HG03045 (cell line): Measurements from ENCODE around the gene KLF6.
A peak's percentile ranks its signal among the peaks of the same experiment; 100 is the strongest.

Experiments
- ATAC-seq: cut with Tn5 transposase; IDR thresholded peaks from one replicate; pipeline ENCODE4 v1.9.1; 2021; ENCODE audit warnings: mild to moderate bottlenecking, moderate library complexity; ENCODE audit not compliant: unreplicated experiment

The KLF6 gene

DNA sequence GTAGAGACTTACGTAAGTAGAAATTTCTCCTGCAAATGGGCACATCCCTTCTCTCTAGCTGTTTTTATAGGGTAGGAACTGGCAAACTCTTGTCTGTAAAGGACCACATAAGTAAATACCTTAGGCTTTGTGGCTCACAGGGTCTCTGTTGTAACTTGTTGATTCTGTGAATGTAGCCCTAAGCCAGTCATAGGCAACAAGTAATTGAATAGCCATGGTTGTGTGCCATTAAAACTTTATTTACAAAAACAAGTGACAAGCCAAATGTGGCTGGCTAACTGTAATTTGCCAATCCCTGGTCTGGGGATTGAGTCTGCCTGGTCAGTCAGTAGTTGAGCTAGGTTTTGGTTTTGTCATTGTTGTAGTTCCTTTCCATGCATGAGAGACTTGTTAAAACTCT is 5.3 kb upstream of the KLF6 start:
- no peak for ATAC-seq

DNA sequence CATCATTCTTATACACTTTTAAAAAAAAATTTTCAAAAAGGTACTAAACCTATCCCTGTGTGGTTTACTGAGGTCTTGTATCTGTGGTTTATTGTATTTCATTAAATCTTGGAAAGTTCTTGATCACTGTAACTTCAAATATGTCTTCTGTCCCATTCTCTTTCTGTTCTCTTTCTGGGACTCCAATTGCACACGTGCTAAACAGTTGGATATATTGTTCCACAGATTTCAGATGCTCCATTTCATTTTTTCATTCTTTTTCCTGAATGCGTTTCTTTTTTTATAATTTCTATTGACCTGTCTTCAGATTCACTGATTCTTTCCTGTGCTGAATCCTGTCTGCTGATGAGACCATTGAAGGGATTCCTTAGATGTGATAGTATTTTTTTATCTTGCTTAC is 4.6 kb upstream of the KLF6 start:
- no peak for ATAC-seq

DNA sequence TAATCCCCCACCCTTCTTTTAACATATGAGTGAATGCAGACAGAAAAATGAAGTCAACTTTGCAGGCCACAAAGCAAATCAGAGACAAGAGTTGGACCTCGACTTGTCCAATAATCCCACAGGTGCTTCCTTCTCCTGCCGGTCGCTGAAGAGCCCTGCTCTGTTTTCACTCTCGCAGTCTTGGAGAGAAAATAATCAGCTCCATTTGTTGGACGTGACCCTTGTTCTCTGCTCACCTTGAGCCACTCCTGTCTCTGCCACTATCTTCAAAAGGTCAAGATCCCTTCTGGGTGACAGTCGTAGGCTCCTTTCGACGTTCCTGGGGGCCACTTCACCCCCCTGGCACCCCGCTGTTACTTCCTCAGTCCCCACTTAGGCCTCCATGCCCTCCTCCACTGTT is 2.8 kb upstream of the KLF6 start:
- no peak for ATAC-seq

DNA sequence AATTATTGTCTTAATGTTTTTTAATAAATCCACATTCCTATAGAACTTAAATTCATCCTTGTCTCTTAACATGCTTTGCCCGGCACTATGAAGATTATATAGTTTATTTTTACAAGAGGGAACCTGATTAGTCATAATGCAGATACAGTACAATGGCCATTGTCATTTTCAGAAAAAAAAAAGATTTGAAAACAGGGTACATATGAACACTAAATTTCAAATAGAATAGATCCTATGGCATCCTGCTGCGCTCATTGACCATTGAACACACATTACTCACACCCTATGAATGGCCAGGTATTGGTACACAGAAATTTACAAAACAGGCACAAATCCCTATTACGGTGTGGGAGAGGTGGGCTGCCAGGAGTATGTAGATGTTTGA is 2.0 kb upstream of the KLF6 start:
- no peak for ATAC-seq

DNA sequence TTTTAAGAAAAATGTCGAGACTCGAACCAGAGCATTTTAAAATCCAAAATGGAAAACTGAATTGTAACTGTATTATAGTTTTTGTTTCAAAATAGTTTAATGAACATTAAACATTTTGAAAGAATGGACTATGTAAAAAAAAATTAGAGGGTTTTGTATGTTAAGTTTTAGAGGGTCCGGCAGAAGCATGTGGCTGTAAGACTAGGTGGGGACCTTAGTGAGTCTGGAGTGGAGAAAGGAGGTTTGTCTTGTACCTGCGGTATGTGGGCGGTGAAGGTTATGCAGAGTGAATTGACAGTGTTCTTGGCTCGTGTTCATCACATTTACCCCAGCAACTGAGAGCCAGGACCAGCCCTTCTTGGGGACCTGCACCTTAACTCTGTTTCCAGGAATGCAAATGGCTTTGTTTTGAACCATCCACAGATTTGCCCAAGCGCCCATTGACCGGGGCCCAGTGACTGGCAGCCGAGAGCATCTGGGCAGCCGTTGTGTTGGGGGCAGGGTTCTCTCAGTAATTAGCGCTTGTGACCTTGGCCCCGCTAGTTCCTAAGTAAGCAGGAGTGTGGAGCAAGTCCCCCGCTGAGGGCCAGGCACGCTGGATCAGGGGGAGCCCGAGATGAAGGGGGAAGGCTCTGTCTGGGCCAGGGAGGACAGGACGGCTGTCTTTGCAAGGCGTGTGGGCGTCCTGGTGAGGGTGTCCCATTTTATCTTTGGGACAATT is 1.4 kb upstream of the KLF6 start:
- no peak for ATAC-seq

DNA sequence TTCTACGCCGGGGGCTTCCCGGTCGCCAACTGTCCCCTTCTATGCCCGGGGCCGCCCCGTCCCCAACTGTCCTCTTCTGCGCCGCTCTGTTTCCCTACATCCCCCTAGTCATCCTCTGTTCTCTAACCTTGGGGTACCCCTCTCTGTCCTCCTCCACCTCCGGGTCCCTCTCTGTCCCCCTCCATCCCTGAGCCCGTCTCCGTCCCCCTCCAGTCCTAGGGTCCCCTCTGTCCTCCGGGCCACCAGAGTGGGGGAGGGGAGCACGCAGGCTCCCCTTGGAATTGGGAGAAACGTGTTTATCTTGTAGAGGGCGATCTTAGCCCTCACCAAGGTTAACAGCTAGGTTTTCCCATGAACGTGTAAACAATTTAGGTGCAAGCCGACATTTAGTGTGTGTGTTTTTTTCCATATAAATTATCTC is 852 bp upstream of the KLF6 start:
- ATAC-seq, result no peak

DNA sequence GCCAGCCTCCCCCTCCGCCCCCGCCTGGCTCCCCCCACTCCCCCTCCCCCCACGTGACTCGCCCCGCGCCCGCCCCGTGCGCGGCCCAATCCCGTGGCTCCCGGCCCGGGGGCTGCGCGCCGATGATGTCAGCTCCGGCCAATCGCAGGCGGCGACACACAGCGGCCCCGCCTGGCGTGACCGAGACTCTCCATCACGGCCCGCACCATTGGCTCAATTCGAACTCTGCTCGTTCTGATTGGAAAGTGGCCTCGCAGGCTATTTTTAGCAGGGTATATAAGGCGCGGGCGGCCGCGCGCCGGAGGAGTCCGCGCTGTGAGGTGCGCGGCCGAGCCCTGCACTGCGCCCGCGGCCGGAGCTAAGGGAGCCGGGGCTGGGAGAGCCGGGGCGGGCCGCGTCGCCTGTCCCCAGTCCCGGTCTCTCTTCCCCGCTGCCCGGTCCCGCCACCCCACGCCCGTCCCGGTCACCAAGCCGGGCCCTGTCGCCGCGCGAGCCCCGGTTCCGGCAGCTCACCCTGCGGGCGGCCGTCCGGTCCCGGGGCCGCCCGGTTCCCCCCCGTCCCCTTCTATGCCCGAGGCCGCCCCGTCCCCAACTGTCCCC is 342 bp upstream of the KLF6 start:
- ATAC-seq, result peak; percentile 85

DNA sequence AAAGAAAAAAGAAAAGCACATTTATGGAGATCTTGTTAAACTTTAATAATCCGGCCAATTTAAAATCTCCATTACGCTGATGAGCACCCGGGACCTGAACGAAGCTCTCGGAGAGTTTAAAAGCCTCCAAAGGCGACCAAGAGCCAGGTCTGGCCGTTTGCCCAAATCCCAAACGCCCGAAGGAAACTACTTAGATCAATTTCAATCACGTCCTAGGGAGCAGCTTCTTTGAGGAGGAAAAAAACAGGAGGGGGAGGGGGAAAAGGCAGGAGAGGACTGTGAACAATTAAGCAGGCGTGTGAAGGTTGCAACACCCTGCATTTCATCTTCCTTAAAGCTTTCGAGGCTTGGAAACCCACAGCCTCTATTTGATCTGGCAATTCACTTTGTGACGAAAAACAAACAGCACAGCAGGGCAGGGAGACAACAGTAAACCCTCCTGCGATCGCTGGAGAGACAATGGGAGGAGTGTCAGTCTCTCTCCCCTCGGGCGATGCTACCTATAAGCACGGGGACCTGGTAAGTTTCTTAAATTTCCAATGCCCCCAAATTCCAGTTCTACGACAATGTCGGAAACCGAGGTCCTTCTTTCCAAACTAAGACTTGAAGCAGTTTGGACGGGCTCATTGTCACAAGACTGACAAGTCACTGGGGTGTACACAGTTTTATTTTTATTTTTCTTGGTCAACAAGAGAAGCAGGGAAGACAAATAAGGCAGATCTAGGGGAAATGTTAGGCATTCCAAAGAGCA is 1.2 kb downstream of the KLF6 start:
- ATAC-seq, result no peak

DNA sequence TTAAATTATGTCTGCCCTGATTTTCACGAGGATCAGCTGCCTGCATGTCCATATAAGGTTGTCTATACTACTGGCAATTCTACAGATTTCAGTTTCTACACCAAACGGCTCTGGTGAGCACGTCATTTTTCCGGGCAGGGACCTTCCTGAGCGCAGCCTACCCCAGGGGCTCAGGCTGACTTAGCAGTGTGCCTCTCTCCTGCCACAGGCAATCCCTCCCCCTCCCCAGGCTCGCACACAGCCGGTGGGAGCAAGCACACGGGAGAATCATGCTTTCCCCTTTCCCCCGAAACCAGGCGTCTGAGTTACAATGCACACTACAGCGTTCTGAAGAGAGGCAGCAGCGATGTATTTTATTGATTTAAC is 1.7 kb downstream of the KLF6 start:
- ATAC-seq, result peak; percentile 25

DNA sequence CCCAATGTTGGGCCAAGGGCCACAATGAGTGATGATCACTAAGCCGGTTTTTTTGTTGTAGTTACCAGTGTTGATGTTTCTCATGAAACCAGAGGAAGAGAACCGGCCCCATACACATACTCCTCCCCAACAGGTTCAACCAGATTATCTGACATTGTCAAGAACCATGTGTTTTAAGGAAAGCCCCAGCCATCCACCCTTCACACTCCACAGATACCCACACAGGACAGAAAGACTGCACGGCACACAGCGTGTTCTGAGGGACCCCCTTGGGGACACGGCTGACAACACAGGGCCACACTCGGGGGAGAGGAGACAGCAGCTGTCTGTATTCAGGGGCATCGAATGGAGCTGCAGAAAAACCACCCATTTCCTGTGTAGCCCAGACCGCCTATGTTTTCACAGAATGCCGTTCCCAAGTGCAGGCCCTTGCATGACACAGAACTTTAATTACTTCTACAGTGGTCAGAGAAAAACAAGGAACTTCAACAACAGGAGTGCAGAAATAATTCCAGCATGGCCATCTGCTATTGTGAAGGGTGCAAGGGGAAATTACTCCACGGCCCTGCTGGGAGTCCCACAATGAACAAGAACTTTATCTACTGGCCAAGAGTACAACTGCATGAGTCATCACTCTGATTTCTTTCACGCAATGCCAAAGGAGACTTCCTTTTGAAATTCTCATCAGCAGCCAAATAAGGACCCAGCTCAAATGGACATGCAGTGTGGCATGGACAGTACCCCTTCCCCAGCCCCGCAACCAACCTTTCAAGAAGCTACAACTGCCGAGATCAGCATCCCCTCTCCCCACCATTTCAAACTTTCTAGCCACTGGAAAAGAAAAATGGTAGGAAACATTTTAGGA is 2.3 kb downstream of the KLF6 start:
- no peak for ATAC-seq

DNA sequence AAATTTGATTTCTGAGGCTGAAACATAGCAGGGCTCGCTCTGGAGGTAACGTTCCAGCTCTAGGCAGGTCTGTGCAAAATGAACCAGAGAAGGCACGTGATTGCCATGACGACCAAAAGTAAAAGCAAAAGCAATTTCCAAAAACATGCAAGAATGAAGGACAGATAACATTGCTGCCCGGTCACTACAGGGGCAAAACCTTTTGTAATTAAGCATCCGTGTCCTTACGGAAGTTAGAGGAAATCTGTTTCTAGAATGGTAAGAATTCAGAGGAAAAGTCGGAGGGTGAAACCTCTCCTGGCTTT is 2.9 kb downstream of the KLF6 start:
- ATAC-seq, result no peak

DNA sequence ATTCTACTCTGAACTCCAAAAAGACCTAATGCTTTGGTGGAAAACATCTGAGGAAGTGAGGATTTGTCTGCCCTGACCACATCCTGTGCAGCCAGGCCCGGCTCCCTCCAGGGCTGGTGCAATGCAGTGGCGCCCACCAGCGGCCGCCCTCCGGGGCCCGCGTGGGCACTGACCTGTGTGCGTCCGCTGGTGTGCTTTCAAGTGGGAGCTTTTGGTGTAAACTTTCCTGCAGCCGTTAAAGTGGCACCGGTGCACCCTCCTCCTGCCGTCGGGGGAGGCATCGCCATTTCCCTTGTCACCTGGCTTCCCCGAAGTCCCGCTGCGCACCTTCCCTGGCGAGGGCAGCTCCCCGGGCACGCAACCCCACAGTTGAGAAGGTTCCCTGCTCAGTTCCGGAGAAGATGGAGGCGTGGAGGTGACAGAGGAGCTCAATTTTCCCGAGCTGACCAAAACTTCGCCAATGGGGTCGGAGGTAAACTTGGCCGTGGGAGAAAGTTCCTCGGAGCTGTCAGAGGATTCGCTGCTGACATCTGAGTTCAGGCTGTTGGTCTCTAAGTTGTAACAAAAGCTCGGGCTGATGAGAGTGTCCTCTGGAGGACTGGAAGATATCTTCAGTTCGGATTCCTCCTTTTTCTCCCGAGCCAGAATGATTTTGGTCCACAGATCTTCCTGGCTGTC is 3.4 kb downstream of the KLF6 start:
- no peak for ATAC-seq

DNA sequence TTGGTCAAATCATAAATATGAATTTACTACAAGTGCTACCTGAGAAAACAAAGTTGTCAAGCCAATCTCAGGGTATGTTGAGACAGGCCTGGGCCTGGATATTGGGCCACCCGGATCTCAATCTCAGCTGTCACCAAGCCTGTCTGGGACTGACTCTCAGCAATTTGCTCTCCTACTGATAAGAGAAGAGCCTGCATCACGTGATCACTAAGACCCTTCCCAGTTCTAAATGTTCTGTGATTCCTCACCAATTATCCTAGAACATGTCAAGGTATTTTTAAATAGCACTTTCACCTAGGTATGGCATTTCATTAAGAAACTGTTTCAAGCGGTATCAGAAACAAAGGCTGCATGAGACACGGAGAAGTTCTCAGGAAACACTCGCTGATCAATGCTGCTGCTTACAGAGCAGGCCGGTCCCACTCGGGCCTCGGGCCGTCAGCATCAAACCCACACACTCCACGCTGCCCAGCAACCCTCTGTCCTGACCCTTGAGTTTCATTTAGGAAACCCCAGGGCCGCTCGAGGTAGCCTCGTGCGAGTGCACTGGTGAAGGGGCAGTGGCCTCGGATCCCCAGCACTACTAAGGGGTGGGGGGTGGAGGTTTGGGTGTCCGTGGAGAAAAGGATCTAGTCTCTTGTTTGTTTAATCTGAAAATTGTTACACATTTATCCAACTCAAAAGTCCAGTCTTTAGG is 4.1 kb downstream of the KLF6 start:
- no peak for ATAC-seq

DNA sequence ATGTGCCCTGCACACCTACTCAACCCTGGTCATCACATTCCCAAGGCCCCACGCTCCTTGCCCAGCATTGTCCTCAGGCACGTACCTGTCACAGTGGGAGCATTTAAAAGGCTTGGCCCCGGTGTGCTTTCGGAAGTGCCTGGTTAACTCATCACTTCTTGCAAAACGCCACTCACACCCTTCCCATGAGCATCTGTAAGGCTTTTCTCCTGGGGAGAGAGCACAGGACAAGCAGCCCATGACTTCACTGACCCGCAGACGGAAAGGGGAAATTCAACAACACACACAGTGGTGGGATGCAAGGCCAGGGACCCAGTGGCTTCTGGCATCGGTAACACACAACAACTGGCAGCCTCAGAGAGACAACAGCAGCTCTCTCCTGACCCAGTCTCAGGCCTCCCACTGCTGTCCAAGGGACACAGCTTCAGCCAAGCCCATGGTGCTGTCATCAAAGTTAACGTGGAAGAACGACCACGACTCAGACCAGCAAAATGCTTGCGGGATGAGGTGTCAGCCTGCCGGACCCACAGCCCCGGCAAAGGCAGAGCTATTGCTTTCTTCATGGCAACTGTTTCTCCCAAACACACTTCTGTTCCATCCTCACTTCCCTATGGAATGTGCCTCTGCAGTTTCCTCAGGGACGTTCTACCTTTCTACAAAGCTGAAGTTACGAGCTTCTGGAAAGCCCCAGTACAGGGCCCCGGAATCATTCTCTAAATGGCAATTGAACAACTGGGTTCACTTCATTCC is 4.8 kb downstream of the KLF6 start:
- no peak for ATAC-seq

DNA sequence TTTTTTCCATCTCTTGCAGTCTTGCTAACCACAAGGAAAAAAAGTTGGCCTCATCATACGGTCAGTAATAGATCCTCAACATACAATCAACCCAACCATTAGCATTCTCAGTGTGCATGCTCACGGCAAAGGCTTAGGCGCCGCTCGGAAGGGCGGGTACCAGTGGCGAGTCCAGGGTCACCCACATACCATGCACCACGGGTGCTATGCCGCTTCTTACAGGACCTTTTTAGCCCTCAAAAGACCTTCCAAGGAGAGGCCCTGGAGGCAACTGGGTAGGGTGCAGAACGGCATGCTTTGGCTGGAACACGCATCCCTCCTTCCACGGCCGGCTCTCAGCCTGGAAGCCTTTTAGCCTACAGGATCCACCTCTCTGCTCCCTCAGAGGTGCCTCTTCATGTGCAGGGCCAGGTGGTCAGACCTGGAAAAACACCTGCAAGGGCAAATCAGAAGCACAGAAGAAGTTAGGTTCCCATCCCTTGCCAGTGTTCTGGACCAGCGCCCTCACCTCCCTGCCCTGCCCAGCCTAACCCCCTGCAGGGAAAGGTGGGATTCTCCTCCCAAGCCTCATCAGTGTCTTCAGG is 5.8 kb downstream of the KLF6 start:
- ATAC-seq, result no peak

DNA sequence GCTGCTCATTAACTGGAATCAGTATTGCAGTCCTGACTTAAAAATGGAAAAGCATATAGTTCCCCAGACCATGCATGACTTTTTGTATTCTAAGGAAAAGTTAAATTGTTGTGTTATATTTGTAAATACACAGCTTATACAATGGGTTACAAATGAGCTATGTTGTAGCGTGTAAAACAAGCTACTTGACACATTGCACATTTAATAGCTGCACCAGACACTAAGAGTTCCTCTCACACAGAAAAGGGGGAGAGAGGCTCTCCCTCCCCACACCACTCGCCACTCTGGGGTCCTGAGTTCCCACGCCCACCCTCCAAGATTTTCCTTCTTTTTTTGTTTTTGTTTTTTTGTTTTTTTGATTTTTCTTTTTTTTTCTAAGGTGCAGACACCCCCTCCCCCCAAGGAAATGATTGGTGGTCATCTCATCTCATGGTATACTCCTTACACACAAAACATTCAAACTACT is 6.3 kb downstream of the KLF6 start:
- ATAC-seq, result no peak

DNA sequence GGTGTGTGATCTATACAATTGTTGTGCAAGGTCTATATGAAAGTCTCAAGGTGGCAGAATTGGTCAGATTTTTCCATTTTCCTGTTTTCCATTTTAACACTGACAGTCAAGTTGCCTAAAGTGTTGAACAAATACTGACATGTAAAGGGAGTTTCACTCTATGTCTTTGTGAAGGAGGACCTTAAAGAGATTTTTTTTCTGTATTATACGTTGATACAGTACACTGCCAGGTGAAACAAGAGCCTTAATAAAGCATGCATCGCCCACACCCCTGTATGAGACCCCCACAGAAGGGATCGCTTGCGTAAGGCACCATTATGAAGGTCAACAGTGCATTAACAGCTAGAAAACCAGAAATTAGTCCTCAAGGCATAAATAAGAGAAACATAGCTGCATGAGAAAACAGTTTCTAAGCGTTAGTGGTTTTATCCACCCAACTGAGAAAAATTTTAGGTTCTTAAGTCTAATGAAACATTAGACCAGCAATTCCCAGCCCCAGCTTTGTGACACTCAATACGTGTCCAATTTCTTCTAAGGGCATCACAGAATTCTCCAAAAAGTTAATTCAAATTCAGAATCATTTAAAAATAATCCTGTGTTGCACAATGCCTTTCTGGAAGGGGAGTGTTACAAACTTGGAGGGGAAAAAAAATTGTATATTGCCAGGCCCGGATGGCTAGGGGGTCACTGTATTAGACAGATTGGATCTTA is 6.9 kb downstream of the KLF6 start:
- no peak for ATAC-seq

DNA sequence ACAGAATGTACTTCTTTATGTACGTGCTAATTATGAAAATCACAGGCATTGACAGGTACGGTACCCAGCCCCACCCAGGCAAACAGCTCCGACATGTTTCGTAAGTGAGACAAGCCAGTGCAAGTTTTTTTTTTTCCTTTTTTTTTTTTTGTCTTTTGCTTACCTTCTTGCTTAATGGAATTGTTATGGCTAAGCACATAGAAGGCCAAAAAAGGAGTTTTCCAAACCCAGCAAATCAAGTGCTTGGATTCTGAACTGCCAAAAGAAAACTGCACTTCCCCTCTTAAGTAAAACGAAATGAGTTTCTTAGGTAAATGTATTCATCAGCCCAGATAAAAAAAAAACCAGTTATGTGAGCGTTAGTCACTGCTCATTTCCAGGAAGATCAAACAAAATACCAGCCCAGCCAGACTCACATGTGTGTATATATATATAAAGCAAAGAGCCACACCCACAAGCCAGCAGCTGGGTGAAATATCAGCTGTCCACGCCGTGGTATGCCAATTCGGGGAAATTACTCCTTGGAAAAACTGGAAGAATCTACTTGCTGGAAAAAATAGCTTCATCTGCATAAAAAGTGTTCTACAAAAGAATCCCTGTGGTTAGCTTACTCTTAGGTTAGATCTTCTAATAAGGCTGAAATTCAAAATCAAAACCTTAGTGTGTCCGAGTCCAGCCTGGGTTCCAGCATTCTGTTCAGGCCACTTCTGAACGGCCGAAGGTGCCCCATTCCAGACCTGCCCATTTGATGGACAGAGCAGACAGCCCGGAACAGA is 8.0 kb downstream of the KLF6 start:
- no peak for ATAC-seq
